ENCODE data around the gene C19orf25.

C19orf25 gene

GRCh38 chr19:1466461-1467214, 12.4 kb downstream of the C19orf25 start:
- no peak for DNase-seq (ENCODE audit: low read depth in 3 of 3)

GRCh38 chr19:1466018-1466460, 13.0 kb downstream of the C19orf25 start:
- no peak for DNase-seq (ENCODE audit: low read depth in 3 of 3)

- DNase-seq (ENCODE audit: low read depth in 3 of 3): no peak
Observed at GRCh38 chr19:1465191-1466016, 13.6 kb downstream of the C19orf25 start.

- DNase-seq (ENCODE audit: low read depth in 3 of 3): no peak
Observed at GRCh38 chr19:1461862-1462261, 17.2 kb downstream of the C19orf25 start.

GRCh38 chr19:1460033-1460995, 18.7 kb downstream of the C19orf25 start:
- DNase-seq (ENCODE audit: low read depth in 3 of 3): no peak

- no peak for DNase-seq (ENCODE audit: low read depth in 3 of 3)
Observed at GRCh38 chr19:1459479-1459878, 19.5 kb downstream of the C19orf25 start.

- DNase-seq (ENCODE audit: low read depth in 3 of 3): no peak
Observed at GRCh38 chr19:1457892-1458291, 21.1 kb downstream of the C19orf25 start.

- DNase-seq (ENCODE audit: low read depth in 3 of 3): no peak
Observed at GRCh38 chr19:1457031-1457739, 21.8 kb downstream of the C19orf25 start.

GRCh38 chr19:1456121-1456900, 22.7 kb downstream of the C19orf25 start:
- DNase-seq (ENCODE audit: low read depth in 3 of 3): no peak

GRCh38 chr19:1455336-1456120, 23.5 kb downstream of the C19orf25 start:
- DNase-seq (ENCODE audit: low read depth in 3 of 3): peak in 1 of 3 experiments; percentile 64

- DNase-seq (ENCODE audit: low read depth in 3 of 3): no peak
Observed at GRCh38 chr19:1455002-1455335, 24.0 kb downstream of the C19orf25 start.

GRCh38 chr19:1453525-1454364, 25.3 kb downstream of the C19orf25 start:
- no peak for DNase-seq (ENCODE audit: low read depth in 3 of 3)

GRCh38 chr19:1452802-1453524, 26.1 kb downstream of the C19orf25 start:
- no peak for DNase-seq (ENCODE audit: low read depth in 3 of 3)

GRCh38 chr19:1451916-1452801, 26.9 kb downstream of the C19orf25 start:
- DNase-seq (ENCODE audit: low read depth in 3 of 3): no peak

- DNase-seq (ENCODE audit: low read depth in 3 of 3): no peak
Observed at GRCh38 chr19:1450735-1451731, 28.0 kb downstream of the C19orf25 start.
